Lung (tissue), 12 donors: Measurements from ENCODE around the gene BHLHA15. TPM values are rescaled to one million over a fixed set of nuclear protein-coding genes. Genes with fewer than 3 reads are reported as not detected.

Experiments used
- ATAC-seq: fragments of 200-7000 bp; cut with Tn5 transposase; one replicate; pipeline ENCODE4 v1.9.1; 2020; ENCODE audit warnings: moderate number of reproducible peaks; ENCODE audit not compliant: insufficient read depth, low FRiP score
- DNase-seq, 3 donors: peaks; one replicate each; pipeline ENCODE4 v3.0.0-alpha.2; 2013 to 2017
- H3K27ac ChIP-seq, 2 donors: one replicate each; pipeline ENCODE4 v1.5.1; 2013; ENCODE audit warnings: mild to moderate bottlenecking in 2 of 2, moderate library complexity in 2 of 2, control low read depth in 1 of 2, inconsistent platforms in 1 of 2, low read depth in 1 of 2, low read length in 1 of 2
- H3K27me3 ChIP-seq, 3 donors: one replicate each; pipeline ENCODE4 v1.5.1; 2013; ENCODE audit warnings: low read length in 2 of 3; ENCODE audit not compliant: control insufficient read depth in 3 of 3, insufficient read depth in 3 of 3
- H3K36me3 ChIP-seq, 4 donors: one replicate each; pipeline ENCODE4 v1.5.1; 2013; ENCODE audit warnings: low read length in 4 of 4, mild to moderate bottlenecking in 1 of 4, moderate library complexity in 1 of 4; ENCODE audit not compliant: control insufficient read depth in 4 of 4, insufficient read depth in 4 of 4
- H3K4me1 ChIP-seq, 5 donors: one replicate each; pipeline ENCODE4 v1.5.1; 2013; ENCODE audit warnings: low read length in 5 of 5, mild to moderate bottlenecking in 2 of 5, moderate library complexity in 1 of 5; ENCODE audit not compliant: control insufficient read depth in 5 of 5, insufficient read depth in 5 of 5
- H3K4me3 ChIP-seq: one replicate; pipeline ENCODE4 v1.5.1; 2013; ENCODE audit warnings: mild to moderate bottlenecking, control low read depth, moderate library complexity
- H3K9ac ChIP-seq, 2 donors: one replicate each; pipeline ENCODE4 v1.5.1; 2013; ENCODE audit warnings: low read length in 2 of 2, control low read depth in 1 of 2; ENCODE audit not compliant: insufficient read depth in 1 of 2
- H3K9me3 ChIP-seq, 4 donors: one replicate each; pipeline ENCODE4 v1.5.1; 2013; ENCODE audit warnings: low read length in 3 of 4, mild to moderate bottlenecking in 1 of 4, moderate library complexity in 1 of 4; ENCODE audit not compliant: control insufficient read depth in 4 of 4, insufficient read depth in 3 of 4
- CTCF ChIP-seq: IDR thresholded peaks from 2 replicates; pipeline ENCODE4 v1.5.1; 2012; ENCODE audit warnings: mild to moderate bottlenecking; ENCODE audit errors: control extremely low read depth, extremely low read depth
- WGBS, 2 donors: extraction: QIAGEN DNeasy Blood & Tissue Kit; methylation state at CpG; one replicate each; pipeline ENCODE4 v1.1.7; 2013; 5-methylcytosine and 5-hydroxymethylcytosine counted together
- polyA plus RNA-seq, 2 donors: library from polyadenylated mRNA; stranded (reverse); fragments of 200-250 nt; gene quantifications; one replicate each; pipeline ENCODE4 v1.2.1, GENCODE V29; 2013
- total RNA-seq, 2 donors: library from RNA; depleted of rRNA in 1 of 2; stranded (reverse); fragments of >200 nt in 1 of 2; gene quantifications; one replicate each; pipeline ENCODE4 v1.2.1, GENCODE V29; 2014 to 2021
- donor health status: control.
- donor health status: control.
- donor health status: Bipolar disorder and iron deficiency.
- donor health status: healthy.
- donor health status: DM: yes; HTN: yes; CAD: no.

BHLHA15 gene
- total and polyA plus RNA-seq, 4 donors = 0.93 to 4.0 (median 2.6) TPM

GRCh38 chr7:98234429-98235147, 23.3 kb downstream of the BHLHA15 start:
- H3K9ac ChIP-seq = no peak overlapping the region
- no peak for ATAC-seq
- no peak for TF ChIP-seq CTCF
- no peak overlapping the region for H3K27ac ChIP-seq
- peaks cover 0 to 57% (median 3%) of the 10 kb centered on the region in 4 donors for H3K36me3 ChIP-seq
- WGBS, 2 donors = 96 to 97% methylated on average over 10 of the region's 10 CpGs
- H3K27me3 ChIP-seq = no peaks in the 10 kb centered on the region
- no peak for DNase-seq
- peaks cover 0 to 2% (median 0%) of the 10 kb centered on the region in 4 donors for H3K9me3 ChIP-seq
- no peak overlapping the region for H3K4me3 ChIP-seq
- H3K4me1 ChIP-seq = no peaks in the 10 kb centered on the region

- no peak for ATAC-seq
- DNase-seq = no peak
- 95 to 97% methylated on average over 11 of the region's 11 CpGs for WGBS, 2 donors
- H3K4me3 ChIP-seq = no peak overlapping the region
- TF ChIP-seq CTCF = no peak
- H3K4me1 ChIP-seq = no peaks in the 10 kb centered on the region
- no peak overlapping the region for H3K27ac ChIP-seq
- no peaks in the 10 kb centered on the region for H3K27me3 ChIP-seq
- H3K36me3 ChIP-seq = peaks cover 0 to 58% (median 3%) of the 10 kb centered on the region in 4 donors
- H3K9me3 ChIP-seq = peaks cover 0 to 2% (median 0%) of the 10 kb centered on the region in 4 donors
- H3K9ac ChIP-seq = no peak overlapping the region
Measured at GRCh38 chr7:98235901-98236300, 24.7 kb downstream of the BHLHA15 start.

DNA sequence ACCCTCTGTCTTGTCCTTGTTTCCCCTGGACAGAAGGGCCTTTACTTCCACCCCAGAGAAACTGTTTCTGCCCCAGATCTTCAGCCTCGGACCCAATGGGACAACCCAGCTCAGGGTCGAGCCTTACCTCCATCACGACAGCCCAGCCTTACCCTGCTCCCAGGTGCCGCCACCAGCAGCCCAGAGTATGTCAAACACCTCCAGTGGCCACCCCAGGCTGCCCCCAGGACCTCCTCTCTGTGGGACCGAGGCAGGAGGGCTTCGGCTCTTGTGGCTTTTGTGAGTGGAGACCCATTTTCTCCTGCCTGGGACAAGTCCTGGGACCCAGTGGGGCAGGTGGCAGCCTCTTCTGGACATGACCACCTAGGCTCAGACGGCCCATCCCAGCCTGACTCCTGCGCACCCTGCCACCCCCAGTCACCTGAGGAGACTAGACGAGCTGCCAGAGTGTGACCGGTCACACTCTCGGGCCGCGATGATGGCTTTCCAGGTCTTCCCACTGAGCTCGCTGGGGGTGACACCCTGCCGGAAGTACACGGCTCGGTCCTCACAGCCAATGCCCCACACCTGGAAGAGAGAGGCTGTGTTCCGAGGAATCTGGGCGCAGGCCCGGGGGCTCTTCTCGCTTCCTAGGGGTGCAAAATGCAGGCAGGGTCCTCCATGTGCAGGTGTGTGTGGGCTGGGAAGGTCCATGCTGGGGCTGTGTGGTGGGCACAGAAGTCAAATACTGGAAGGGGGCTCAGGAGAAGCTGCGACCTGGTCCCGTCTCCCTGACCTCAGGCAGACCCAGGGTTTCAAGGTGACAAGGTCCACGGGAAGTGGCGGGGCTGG, 25.3 kb downstream of the BHLHA15 start:
- TF ChIP-seq CTCF = no peak
- Histone ChIP-seq H3K27me3 (no peaks in the 10 kb centered on the region), H3K4me1 (no peaks in the 10 kb centered on the region), H3K9me3 (peaks cover 0 to 2% (median 0%) of the 10 kb centered on the region in 4 donors), H3K36me3 (peaks cover 0 to 55% (median 2%) of the 10 kb centered on the region in 4 donors), H3K4me3 (no peak overlapping the region), H3K27ac (no peak overlapping the region), H3K9ac (no peak overlapping the region)
- ATAC-seq (no peak), DNase-seq (no peak)
- 94 to 96% methylated on average over 25 of the region's 25 CpGs for WGBS, 2 donors
